Measurements from ENCODE around the gene SCUBE2. TPM values are rescaled to one million over a fixed set of nuclear protein-coding genes. Genes with fewer than 3 reads are reported as not detected.

Gene SCUBE2
- total and polyA plus RNA-seq, 7 donors: 1.2 to 4.3 (median 1.7) TPM

GRCh38 chr11:9038541-9038940 is 52.9 kb downstream of the SCUBE2 start:
- 95 to 96% (median 95%) methylated on average over 3 of the region's 3 CpGs for WGBS, 3 donors
- Histone ChIP-seq H3K9me3 (no peaks in the 10 kb centered on the region), H3K27me3 (ENCODE audit: insufficient read depth in 3 of 3, low read length in 2 of 3) (peaks cover 0 to 5% (median 0%) of the 10 kb centered on the region in 3 donors), H3K36me3 (ENCODE audit: insufficient read depth in 1 of 2, low read depth in 1 of 2) (no peaks in the 10 kb centered on the region), H3K27ac (no peak overlapping the region), H3K4me3 (no peak overlapping the region), H3K4me1 (no peaks in the 10 kb centered on the region)
- ATAC-seq: no peak
- intact Hi-C loops (cut with DNase I): no loop called here
- TF ChIP-seq CTCF (IDR thresholded peaks at IDR 0.05): no peak
- DNase-seq: no peak

DNA sequence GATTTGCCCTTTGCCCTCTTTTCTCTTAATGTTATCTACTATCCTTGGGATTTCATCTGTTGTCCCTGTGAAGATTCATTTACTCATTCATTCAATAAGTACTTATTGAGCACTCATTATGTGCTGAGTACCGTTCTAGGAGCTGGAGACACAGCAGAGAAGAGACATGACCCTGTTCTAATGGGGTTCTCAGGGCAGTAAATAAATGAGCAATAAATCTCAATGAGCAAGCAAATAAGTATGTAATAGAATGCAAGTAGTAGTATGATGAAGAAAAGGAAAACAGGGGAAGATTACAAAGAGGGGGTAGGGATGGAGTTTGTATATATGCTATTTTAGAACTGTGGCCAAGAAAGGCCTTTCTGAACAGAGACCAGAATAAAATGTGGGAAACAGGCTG is 53.4 kb downstream of the SCUBE2 start:
- DNase-seq (no peak), ATAC-seq (no peak)
- intact Hi-C loops (cut with DNase I): no loop called here
- H3K27me3 ChIP-seq (ENCODE audit: insufficient read depth in 3 of 3, low read length in 2 of 3): peaks cover 0 to 5% (median 0%) of the 10 kb centered on the region in 3 donors
- H3K27ac ChIP-seq: no peak overlapping the region
- no peak overlapping the region for H3K4me3 ChIP-seq
- no peaks in the 10 kb centered on the region for H3K4me1 ChIP-seq
- H3K9me3 ChIP-seq: no peaks in the 10 kb centered on the region
- TF ChIP-seq CTCF (IDR thresholded peaks at IDR 0.05): no peak
- 74 to 82% (median 77%) methylated on average over 1 of the region's 1 CpG for WGBS, 3 donors
- H3K36me3 ChIP-seq (ENCODE audit: insufficient read depth in 1 of 2, low read depth in 1 of 2): no peaks in the 10 kb centered on the region

GRCh38 chr11:9037046-9037780 is 54.2 kb downstream of the SCUBE2 start:
- Histone ChIP-seq H3K36me3 (ENCODE audit: insufficient read depth in 1 of 2, low read depth in 1 of 2) (no peaks in the 10 kb centered on the region), H3K4me3 (no peak overlapping the region), H3K27ac (no peak overlapping the region), H3K4me1 (no peaks in the 10 kb centered on the region), H3K9me3 (no peaks in the 10 kb centered on the region), H3K27me3 (ENCODE audit: insufficient read depth in 3 of 3, low read length in 2 of 3) (peaks cover 0 to 5% (median 0%) of the 10 kb centered on the region in 3 donors)
- WGBS, 3 donors: 68 to 73% (median 73%) methylated on average over 7 of the region's 7 CpGs
- DNase-seq: no peak
- no peak for ATAC-seq
- no peak for TF ChIP-seq CTCF (IDR thresholded peaks at IDR 0.05)
- intact Hi-C loops (cut with DNase I): no loop called here

DNA sequence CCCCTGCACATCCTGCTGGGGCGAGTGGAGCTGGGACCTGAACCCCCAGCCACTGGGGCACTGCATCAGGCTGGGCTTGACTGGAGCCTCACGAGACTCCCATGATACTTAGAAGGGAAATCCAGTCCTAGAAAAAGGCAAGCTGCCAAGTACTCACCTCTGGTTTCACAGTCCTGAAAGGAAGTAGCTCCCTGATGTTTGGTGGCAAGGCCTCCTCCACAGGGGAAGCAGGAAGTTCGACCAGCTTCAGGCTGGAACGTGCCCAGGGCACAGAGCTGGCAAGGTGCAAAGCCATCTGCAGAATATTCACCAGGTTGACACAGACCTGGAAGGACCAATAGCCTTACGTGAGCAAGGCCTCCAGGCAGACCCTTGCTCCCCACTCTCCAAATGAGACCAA is 60.8 kb downstream of the SCUBE2 start:
- WGBS, 3 donors: 66 to 84% (median 81%) methylated on average over 5 of the region's 5 CpGs
- DNase-seq (no peak), ATAC-seq (no peak)
- Histone ChIP-seq H3K27me3 (ENCODE audit: insufficient read depth in 3 of 3, low read length in 2 of 3) (no peaks in the 10 kb centered on the region), H3K9me3 (no peaks in the 10 kb centered on the region), H3K27ac (no peak overlapping the region), H3K36me3 (ENCODE audit: insufficient read depth in 1 of 2, low read depth in 1 of 2) (no peaks in the 10 kb centered on the region), H3K4me3 (no peak overlapping the region), H3K4me1 (no peaks in the 10 kb centered on the region)
- no peak for TF ChIP-seq CTCF (IDR thresholded peaks at IDR 0.05)
- intact Hi-C loops (cut with DNase I): no loop called here

DNA sequence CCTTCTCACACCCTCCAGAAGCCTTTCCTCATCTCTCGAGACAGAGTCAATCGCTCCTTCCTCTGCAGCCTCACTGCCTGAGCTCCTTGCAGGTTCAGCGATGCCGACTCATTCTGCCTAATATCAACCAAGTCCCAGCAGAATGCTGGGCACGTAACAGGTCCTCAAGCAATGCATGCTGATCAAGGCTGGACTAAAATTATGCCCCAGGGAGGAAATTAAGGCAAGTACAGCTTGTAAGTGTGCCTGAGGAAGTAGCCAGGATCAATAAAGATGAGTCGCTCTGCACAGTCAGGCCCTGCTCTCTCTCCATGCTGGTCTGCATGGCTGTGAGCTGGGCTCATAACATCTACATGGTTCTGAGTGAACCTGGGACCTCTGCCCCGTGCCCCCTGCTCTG is 62.0 kb downstream of the SCUBE2 start:
- ATAC-seq (no peak), DNase-seq (no peak)
- Histone ChIP-seq H3K27ac (no peak overlapping the region), H3K4me3 (no peak overlapping the region), H3K4me1 (no peaks in the 10 kb centered on the region), H3K36me3 (ENCODE audit: insufficient read depth in 1 of 2, low read depth in 1 of 2) (no peaks in the 10 kb centered on the region), H3K27me3 (ENCODE audit: insufficient read depth in 3 of 3, low read length in 2 of 3) (no peaks in the 10 kb centered on the region), H3K9me3 (no peaks in the 10 kb centered on the region)
- intact Hi-C loops (cut with DNase I): no loop called here
- TF ChIP-seq CTCF (IDR thresholded peaks at IDR 0.05): no peak
- 87 to 93% (median 91%) methylated on average over 7 of the region's 7 CpGs for whole genome bisulfite sequencing, 3 donors
